GM23338 (cell line): ENCODE data around the gene IFTAP. TPM values are rescaled to one million over a fixed set of nuclear protein-coding genes. Genes with fewer than 3 reads are reported as not detected.

Experiments used
- ATAC-seq: fragments of 200-7000 bp; cut with Tn5 transposase; 3 replicates; pipeline ENCODE4 v1.9.1; 2020
- DNase-seq: peaks from one replicate; pipeline ENCODE4 v3.0.0-alpha.2; 2015; ENCODE audit warnings: low spot score
- H2AFZ ChIP-seq: fragments of 200-600 bp; sonication (generic); 2 replicates; pipeline ENCODE4 v1.8.0; 2016; ENCODE audit warnings: antibody characterized with exemption, mild to moderate bottlenecking, moderate library complexity
- H3F3A ChIP-seq: fragments of 200-600 bp; sonication (generic); replicated peaks from 2 replicates; pipeline ENCODE4 v1.8.0; 2017; ENCODE audit warnings: antibody characterized with exemption, mixed run types, low read depth
- H3K27ac ChIP-seq: fragments of 200-600 bp; sonication (generic); 2 replicates; pipeline ENCODE4 v1.6.1; 2016; ENCODE audit warnings: low read depth
- H3K27me3 ChIP-seq: fragments of 200-600 bp; sonication (generic); 2 replicates; pipeline ENCODE4 v1.8.0; 2016; ENCODE audit warnings: mild to moderate bottlenecking, mixed run types, moderate library complexity; ENCODE audit not compliant: insufficient read depth
- H3K36me3 ChIP-seq: fragments of 200-600 bp; sonication (generic); 2 replicates; pipeline ENCODE4 v1.8.0; 2016; ENCODE audit warnings: mild to moderate bottlenecking; ENCODE audit not compliant: insufficient read depth
- H3K4me1 ChIP-seq: fragments of 200-600 bp; sonication (generic); 2 replicates; pipeline ENCODE4 v1.8.0; 2016; ENCODE audit warnings: mild to moderate bottlenecking, moderate library complexity; ENCODE audit not compliant: insufficient read depth
- H3K4me2 ChIP-seq: fragments of 200-600 bp; sonication (generic); 2 replicates; pipeline ENCODE4 v1.7.1; 2017; ENCODE audit warnings: mixed run types
- H3K4me3 ChIP-seq: fragments of 200-600 bp; sonication (generic); 2 replicates; pipeline ENCODE4 v1.6.1; 2016; ENCODE audit warnings: mixed run types
- H3K79me2 ChIP-seq: fragments of 200-600 bp; sonication (generic); replicated peaks from 2 replicates; pipeline ENCODE4 v1.8.0; 2017; ENCODE audit warnings: mild to moderate bottlenecking; ENCODE audit not compliant: insufficient read depth
- H3K9me2 ChIP-seq: fragments of 200-600 bp; sonication (generic); 2 replicates; pipeline ENCODE4 v1.8.0; 2017; ENCODE audit not compliant: insufficient read depth
- H4K20me1 ChIP-seq: fragments of 200-600 bp; sonication (generic); replicated peaks from 2 replicates; pipeline ENCODE4 v1.8.0; 2017; ENCODE audit warnings: mild to moderate bottlenecking; ENCODE audit not compliant: insufficient read depth
- H3K27ac Mint-ChIP-seq: 2 replicates; pipeline ENCODE4 v1.8.0; 2020; ENCODE audit warnings: inconsistent platforms, mild to moderate bottlenecking, moderate library complexity, mixed read lengths
- H3K27me3 Mint-ChIP-seq: 3 replicates; pipeline ENCODE4 v1.8.0; 2022; ENCODE audit warnings: low read depth, mild to moderate bottlenecking, moderate library complexity, mixed read lengths, inconsistent platforms; ENCODE audit not compliant: insufficient read depth, poor library complexity
- H3K36me3 Mint-ChIP-seq: 3 replicates; pipeline ENCODE4 v1.8.0; 2021; ENCODE audit warnings: low read depth, mild to moderate bottlenecking, inconsistent platforms, moderate library complexity, mixed read lengths
- H3K4me1 Mint-ChIP-seq: 3 replicates; pipeline ENCODE4 v1.8.0; 2020; ENCODE audit warnings: mild to moderate bottlenecking, inconsistent platforms, mixed read lengths
- H3K4me3 Mint-ChIP-seq: 3 replicates; pipeline ENCODE4 v1.8.0; 2021; ENCODE audit warnings: moderate library complexity, mild to moderate bottlenecking, inconsistent platforms, mixed read lengths
- H3K9me3 Mint-ChIP-seq: 3 replicates; pipeline ENCODE4 v1.8.0; 2020; ENCODE audit warnings: moderate library complexity, mild to moderate bottlenecking, inconsistent platforms, mixed read lengths
- CTCF ChIP-seq, 2 experiments: fragments of 200-600 bp in 1 of 2; sonication (generic) in 1 of 2; conservative IDR thresholded peaks; 2 replicates each; pipeline versions ENCODE4 v1.5.1 to v1.6.1; 2016 to 2017; ENCODE audit warnings: antibody characterized with exemption in 2 of 2, low read depth in 2 of 2, mild to moderate bottlenecking in 2 of 2, moderate library complexity in 1 of 2
- REST ChIP-seq: IDR thresholded peaks from one replicate; pipeline ENCODE4 v1.6.1; 2018; ENCODE audit warnings: antibody characterized with exemption; ENCODE audit not compliant: unreplicated experiment
- ZNF114 ChIP-seq: fragments of 250-450 bp; sonication (Bioruptor Pico); IDR thresholded peaks from 2 replicates; pipeline ENCODE4 v1.5.0; 2020; ENCODE audit warnings: mild to moderate bottlenecking, moderate library complexity
- polyA plus RNA-seq: library from polyadenylated mRNA; unstranded; fragments of >200 nt; fragmentation: Nextera tagmentation; extraction: Ambion mirVana; gene quantifications from 2 replicates; pipeline ENCODE4 v1.2.1, GENCODE V29; 2016
- total RNA-seq: library from RNA; depleted of rRNA; stranded (reverse); fragments of >200 nt; shearing (Covaris generic); gene quantifications from 2 replicates; pipeline ENCODE4 v1.2.3, GENCODE V29; 2014; rRNA removed

IFTAP gene
- total and polyA plus RNA-seq, 2 experiments from 2014 or later = 17.1 to 39.1 TPM

- Histone ChIP-seq H2AFZ (peak overlapping the region; percentile 24; the same call in 1 of the 2 replicates), H3K9me2 (no peaks in the 10 kb centered on the region), H3K4me1 (peaks cover 18% of the 10 kb centered on the region), H3K27ac (no peak overlapping the region), H3K27me3 (no peaks in the 10 kb centered on the region), H4K20me1 (no peaks in the 10 kb centered on the region), H3K79me2 (no peaks in the 10 kb centered on the region), H3K36me3 (no peaks in the 10 kb centered on the region), H3K4me3 (no peak overlapping the region), H3F3A (no peaks in the 10 kb centered on the region), H3K4me2 (0 out of 2 replicates have a peak overlapping the region, but pooled peaks have one; percentile 13)
- Mint-ChIP-seq H3K27ac (no peak overlapping the region), H3K9me3 (no peaks in the 10 kb centered on the region), H3K36me3 (no peaks in the 10 kb centered on the region), H3K4me3 (no peak overlapping the region), H3K27me3 (no peaks in the 10 kb centered on the region), H3K4me1 (peaks cover 42% of the 10 kb centered on the region)
- peak; percentile 95 for ATAC-seq
- TF ChIP-seq CTCF (conservative IDR thresholded peaks at IDR 0.05; ENCODE audit: low read depth in 2 of 2) (peak; percentile 94 to 95), REST (no peak)
- peak; percentile 85 for DNase-seq
Observed at GRCh38 chr11:36702330-36703054, 108.2 kb downstream of the IFTAP start.

GRCh38 chr11:36703055-36703404, 108.7 kb downstream of the IFTAP start:
- no peak for TF ChIP-seq ZNF114 (CRISPR knock-in tag)
- Mint-ChIP-seq H3K27me3 (no peaks in the 10 kb centered on the region), H3K9me3 (no peaks in the 10 kb centered on the region), H3K4me3 (no peak overlapping the region), H3K36me3 (no peaks in the 10 kb centered on the region), H3K4me1 (peaks cover 42% of the 10 kb centered on the region), H3K27ac (no peak overlapping the region)
- no peak for DNase-seq
- no peaks in the 10 kb centered on the region for H3K79me2 ChIP-seq
- no peaks in the 10 kb centered on the region for H3K9me2 ChIP-seq
- H3K27me3 ChIP-seq = no peaks in the 10 kb centered on the region
- peaks cover 18% of the 10 kb centered on the region for H3K4me1 ChIP-seq
- H4K20me1 ChIP-seq = no peaks in the 10 kb centered on the region
- peak overlapping the region; percentile 13; the same call in 1 of the 2 replicates for H3K4me2 ChIP-seq
- peak; percentile 39; the same call in 2 of the 3 replicates for ATAC-seq
- H3K4me3 ChIP-seq = no peak overlapping the region
- H2AFZ ChIP-seq = peak overlapping the region; percentile 24; the same call in 1 of the 2 replicates
- H3K27ac ChIP-seq = no peak overlapping the region
- H3K36me3 ChIP-seq = no peaks in the 10 kb centered on the region
- H3F3A ChIP-seq = no peaks in the 10 kb centered on the region

Other genes with a start within 250 kb of the IFTAP start
- gene TRAF6, start 84.2 kb upstream of the IFTAP start, total RNA-seq = 6.4 and 10.5 TPM in 2 replicates
- gene TRAF6, start 84.2 kb upstream of the IFTAP start, polyA plus RNA-seq = 4.2 and 4.4 TPM in 2 replicates
- gene RAG1, start 26.5 kb upstream of the IFTAP start, total RNA-seq = 1.1 and 1.4 TPM in 2 replicates
- 0.26 and 0.89 TPM in 2 replicates for gene RAG1, start 26.5 kb upstream of the IFTAP start, polyA plus RNA-seq
- gene RAG2, start 3.7 kb downstream of the IFTAP start, total RNA-seq = not detected in 2 replicates
- not detected in 2 replicates for gene RAG2, start 3.7 kb downstream of the IFTAP start, polyA plus RNA-seq